MV-4-11 (cell line): Measurements from ENCODE around the gene FAM171A2.
A peak's percentile ranks its signal among the peaks of the same experiment; 100 is the strongest.

Source experiments
- DNase-seq: peaks from one replicate; lab custom pipeline; 2025; lab: John Stamatoyannopoulos, UW

FAM171A2 gene

DNA sequence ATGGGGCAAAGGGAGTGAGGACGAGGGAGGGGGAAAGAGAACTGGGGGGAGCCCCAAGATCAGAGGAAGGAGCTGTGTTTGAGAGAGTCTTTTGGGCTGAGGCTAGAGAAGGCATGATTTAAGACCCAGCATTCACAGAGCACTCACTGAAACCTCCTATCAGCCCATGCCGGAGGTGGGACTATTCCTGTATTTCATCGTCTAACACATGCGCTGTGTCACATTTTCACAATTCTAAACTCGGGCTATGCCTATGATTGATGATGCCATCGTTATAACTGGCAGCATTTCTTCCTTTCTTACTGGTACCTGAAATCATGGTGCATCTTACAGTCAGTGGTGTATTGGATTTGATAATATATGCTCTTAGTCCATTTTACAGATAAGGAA lies 3.5 kb downstream of the FAM171A2 start:
- no peak for DNase-seq

DNA sequence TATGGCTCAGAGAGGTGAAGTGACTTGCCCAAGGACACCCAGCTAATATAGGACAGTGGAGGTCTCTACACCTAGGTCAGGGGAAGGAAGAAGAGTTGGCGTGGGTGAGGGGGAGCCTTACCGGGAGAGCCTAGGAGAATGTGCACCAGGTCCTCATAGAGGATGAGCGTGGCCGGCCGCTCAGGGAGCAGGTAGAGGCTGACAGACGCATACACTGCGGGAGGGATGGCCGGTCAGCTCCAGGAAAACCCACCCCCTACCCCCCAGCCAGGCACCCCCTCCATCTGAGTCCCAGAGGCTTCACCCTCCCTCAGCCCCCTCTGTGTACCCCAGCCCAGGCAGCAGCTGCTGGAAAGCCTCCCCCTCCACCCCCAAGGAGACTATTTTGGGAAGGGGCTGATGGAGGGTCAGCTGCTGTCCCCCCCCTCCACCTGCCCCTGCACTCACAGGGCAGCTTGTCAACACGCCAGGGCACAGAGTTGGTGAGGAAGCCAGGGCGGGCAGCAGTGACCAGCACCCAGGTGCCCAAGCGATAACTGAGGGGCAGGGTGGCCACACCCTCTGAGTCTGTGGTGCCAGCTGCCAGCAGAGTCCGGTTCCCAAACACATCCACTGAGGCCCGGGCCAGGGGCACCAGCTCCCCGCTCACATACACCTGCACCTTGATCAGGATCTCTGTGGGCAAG lies 4.1 kb downstream of the FAM171A2 start:
- DNase-seq = no peak

DNA sequence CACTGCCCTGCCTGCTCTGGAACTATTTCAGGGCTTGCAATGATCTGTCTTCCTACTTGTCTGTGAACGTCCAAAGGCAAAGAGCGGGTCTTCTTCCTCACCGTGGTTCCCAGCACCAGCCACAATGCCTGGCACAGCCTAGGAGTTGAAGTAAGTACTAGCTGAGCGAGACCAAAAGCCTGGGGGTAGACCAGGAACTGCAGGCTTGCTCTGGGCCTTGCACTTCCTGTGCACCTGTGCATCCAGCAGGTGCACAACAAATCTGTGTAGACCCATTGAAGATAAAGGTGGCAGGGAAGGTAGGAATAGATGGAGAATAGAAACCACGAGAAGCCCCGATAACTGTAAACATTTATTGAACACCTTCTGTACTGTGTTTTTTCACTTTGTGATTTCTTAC lies 4.6 kb downstream of the FAM171A2 start:
- no peak for DNase-seq

DNA sequence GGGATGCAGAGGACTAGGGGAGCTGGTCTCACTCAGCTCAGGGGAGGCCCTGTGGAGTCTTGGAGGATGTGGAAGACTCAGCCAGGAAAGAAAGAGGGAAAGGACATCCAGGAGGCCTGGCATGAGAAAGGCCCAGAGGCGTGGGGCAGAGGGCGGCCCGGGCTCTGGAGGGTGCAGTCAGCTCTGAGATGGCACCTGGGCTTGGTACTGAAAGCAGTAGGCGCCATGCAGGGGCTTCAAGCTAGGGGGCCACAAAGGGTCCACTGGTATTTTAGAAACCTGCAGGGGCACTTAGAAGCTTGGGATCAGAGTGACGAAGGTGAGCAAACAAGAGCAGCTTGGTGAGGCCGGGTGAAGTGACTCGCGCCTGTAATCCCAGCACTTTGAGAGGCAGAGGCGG lies 5.6 kb downstream of the FAM171A2 start:
- no peak for DNase-seq

DNA sequence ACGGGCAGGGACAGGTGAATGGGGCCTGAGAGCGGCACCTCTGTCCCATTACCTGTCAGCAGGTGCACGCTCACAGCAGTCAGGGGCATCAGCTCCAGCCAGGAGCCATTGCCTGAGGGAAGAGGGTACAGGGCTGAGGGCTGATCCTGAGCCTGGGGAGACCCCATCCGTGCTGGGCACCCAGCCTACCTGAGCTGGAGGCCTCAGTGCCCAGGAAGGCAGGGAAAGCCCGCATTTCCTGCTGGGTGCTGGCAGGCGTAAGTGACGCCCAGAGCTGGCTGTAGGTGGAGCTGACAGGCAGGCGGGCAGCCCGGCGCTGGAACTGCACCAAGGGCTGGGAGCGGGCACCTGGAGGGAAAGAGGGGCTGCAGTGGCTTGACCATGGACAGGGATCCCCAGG lies 7.4 kb downstream of the FAM171A2 start:
- DNase-seq = no peak

DNA sequence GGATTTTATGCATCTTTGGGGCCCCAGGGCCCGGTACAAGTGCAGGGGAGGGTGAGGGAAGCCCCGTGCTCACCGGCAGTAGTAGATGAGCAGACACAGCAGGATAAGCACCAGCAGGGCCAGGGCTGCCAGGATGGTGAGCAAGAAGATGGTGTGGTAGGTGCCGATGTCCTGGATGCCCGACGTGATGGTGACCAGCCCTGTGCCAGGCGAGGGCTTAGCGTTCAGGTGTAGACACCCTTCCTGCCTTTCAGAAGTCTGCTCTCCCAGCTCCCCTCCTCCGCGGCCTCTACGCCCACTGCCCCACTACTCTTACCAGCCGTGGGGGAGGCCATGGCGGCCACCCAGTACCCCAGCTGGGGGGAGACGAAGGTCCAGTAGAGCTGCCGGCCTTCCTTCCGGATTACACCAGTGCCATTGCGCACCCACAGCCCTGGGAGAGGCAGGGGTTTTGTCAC lies 8.0 kb downstream of the FAM171A2 start:
- DNase-seq = no peak

DNA sequence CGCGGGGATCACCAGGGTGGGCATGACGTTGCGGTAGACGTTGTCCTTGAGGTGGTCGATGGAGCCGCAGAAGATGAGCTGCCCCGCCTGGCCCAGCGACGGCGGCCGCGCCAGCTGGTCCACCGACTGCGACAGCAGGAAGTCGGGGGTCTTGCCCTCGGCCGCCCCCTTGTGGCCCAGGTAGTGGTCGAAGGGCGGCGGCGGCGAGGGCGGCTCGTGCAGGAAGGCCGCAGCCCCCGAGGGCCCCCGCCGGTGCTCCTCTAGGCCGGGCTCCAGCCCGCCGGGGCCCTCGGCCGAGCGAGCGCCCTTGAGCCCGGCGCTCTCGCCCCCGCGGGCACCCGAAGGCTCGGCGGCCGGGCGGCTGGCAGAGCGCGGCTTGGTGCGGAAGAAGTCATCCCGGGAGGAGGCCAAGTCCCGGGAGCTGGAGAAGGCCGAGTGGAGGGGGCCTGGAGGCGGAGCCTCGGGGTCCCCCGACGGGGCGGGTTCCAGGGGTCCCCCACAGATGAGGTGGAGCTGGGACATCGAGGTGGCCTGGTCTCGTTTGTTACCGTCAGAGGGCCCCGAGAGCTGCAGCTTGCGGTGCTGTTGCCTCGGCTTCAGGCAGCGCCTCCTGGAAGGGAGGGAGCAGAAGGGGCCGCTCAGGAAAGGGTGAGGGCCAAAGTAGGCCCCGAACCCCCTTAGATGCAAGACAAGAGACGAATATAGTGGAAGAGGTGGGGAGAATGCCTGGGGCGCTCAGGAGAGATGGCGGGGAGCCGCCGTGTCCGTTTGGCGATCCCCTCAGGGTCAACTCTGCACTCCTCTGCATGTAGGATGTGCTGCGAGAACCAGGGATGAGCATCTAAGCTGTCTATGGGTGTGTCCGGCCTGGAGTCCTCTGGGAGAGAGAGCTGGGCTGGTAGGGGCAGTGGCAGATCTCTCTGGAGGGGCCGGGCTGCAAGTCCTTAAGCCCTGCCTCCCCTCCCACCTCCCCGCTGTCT lies 8.8 kb downstream of the FAM171A2 start:
- DNase-seq = no peak

DNA sequence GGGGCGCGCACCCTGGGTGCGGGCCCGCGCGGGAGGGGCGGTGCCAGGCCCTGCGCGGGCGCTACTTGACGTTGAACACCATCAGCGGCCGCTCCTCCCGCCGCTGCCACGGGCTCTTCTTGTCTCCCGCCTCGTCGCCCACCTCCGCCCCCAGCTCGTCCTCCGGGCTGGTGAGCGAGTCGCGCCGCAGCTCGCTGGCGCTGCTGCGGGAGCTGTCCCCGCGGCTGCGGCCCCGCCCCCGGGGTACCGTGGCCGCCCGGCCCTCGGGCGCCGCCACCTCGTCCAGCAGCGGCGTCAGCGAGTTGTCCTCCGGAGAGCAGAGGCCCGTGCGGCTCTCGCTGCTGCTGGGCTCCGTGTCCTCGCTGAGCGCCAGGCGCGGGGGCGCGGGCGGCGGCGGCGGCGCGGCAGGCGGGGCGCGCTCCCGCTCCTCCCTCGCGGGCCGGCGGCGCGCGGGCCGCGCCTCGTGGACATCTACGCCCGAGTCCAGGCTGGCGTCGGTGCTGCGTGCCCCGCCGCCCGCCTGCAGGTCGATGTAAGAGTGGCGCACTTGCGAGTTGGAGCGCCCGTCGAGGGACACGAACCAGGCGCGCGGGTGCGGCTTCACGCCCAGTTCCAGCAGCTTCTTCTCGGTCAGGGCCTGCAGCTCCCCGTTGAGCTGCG lies 9.9 kb downstream of the FAM171A2 start:
- no peak for DNase-seq

DNA sequence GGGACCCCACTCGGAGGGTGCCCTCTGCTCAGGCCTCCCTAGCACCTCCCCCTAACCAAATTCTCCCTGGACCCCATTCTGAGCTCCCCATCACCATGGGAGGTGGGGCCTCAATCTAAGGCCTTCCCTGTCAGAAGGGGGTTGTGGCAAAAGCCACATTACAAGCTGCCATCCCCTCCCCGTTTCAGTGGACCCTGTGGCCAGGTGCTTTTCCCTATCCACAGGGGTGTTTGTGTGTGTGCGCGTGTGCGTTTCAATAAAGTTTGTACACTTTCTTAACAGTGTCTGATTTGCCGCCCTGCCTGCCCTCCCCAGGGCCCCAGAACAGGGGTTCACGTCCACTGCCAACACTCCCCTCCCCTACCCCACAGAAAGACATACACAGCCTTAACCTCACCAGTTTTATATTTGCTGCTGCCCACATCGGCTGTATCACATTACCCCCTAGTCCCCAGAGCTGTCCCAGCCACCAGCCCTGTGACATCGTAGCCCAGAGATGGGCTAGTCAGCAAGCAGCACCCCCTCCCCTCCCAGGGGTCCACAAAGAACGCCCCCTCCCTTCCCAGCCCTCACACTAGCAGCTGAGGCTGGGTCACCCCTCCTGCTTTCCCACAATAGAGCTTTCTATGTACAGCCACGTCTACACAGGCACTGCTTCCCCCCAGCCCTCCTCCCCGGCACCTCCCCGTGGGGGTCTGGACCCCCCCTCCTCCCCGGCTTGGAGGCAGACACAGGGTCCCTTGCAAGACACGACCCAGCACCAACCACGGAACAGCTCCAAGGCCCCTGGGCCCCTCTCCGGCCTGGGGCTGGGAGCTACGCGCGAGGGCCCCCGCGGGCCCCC lies 10.6 kb downstream of the FAM171A2 start:
- DNase-seq = no peak

DNA sequence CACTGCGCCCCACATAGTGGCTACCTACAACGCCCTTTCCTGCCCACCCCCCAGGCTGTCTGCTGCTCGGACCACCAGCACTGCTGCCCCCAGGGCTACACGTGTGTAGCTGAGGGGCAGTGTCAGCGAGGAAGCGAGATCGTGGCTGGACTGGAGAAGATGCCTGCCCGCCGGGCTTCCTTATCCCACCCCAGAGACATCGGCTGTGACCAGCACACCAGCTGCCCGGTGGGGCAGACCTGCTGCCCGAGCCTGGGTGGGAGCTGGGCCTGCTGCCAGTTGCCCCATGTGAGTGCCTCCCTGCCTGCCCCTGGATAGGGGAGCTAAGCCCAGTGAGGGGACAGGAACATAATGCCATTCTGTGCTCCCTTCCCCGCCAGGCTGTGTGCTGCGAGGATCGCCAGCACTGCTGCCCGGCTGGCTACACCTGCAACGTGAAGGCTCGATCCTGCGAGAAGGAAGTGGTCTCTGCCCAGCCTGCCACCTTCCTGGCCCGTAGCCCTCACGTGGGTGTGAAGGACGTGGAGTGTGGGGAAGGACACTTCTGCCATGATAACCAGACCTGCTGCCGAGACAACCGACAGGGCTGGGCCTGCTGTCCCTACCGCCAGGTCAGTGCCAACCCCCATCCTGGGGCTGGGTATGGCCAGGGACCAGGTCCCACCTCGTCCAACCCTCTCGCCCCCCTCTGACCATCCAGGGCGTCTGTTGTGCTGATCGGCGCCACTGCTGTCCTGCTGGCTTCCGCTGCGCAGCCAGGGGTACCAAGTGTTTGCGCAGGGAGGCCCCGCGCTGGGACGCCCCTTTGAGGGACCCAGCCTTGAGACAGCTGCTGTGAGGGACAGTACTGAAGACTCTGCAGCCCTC lies 11.5 kb downstream of the FAM171A2 start:
- no peak for DNase-seq

DNA sequence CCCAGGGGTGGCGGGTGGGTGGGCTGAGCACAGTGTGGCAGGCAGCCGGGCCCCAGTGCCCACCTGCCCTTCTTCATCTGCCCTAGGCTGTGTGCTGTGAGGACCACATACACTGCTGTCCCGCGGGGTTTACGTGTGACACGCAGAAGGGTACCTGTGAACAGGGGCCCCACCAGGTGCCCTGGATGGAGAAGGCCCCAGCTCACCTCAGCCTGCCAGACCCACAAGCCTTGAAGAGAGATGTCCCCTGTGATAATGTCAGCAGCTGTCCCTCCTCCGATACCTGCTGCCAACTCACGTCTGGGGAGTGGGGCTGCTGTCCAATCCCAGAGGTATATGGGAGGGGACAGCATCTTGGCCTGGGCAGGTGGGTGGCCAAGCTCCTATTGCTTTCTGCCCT lies 12.2 kb downstream of the FAM171A2 start:
- DNase-seq = no peak

DNA sequence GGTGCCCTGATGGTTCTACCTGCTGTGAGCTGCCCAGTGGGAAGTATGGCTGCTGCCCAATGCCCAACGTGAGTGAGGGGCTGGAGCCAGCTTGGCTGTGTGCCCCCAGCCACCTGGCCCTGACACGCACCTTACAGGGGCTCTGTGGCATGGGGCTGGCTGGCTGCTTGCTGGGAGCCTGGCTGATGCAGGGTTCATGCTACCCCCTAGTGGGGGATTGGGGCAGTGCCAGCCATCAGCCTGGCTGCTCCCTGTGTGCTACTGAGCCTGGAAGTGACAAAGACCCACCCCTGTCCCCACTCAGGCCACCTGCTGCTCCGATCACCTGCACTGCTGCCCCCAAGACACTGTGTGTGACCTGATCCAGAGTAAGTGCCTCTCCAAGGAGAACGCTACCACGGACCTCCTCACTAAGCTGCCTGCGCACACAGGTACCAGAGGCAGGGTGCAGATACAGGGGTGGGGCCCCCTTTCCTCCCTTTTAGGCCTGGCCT lies 12.9 kb downstream of the FAM171A2 start:
- peak; percentile 56 for DNase-seq

DNA sequence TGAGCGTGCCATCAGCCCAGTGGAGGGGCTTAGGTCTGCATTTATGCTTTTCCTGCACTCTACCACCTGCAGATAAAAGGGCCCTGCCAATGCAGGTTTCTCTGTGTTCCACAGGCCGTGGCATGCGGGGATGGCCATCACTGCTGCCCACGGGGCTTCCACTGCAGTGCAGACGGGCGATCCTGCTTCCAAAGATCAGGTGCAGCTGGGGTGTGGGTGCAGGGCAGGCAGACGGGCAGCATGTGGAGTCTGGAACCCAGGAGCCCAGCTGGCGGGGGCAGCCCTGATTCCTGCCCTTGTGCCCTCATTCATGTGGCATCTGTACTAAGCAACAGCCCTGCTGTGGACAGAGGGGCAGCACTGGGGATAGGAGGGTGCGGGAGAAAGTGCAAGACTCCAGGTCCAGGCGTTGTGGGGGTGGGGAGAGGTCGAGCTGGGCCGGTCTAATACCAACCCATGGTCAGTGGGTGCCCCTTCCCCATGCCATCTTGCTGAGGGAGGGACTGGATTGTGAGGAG lies 14.0 kb downstream of the FAM171A2 start:
- no peak for DNase-seq

DNA sequence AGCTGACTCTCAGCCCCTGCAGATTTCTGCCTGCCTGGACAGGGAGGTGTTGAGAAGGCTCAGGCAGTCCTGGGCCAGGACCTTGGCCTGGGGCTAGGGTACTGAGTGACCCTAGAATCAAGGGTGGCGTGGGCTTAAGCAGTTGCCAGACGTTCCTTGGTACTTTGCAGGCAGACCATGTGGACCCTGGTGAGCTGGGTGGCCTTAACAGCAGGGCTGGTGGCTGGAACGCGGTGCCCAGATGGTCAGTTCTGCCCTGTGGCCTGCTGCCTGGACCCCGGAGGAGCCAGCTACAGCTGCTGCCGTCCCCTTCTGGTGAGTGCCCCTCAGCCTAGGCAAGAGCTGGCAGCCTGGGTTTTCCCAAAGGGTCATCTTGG lies 14.7 kb downstream of the FAM171A2 start:
- no peak for DNase-seq

DNA sequence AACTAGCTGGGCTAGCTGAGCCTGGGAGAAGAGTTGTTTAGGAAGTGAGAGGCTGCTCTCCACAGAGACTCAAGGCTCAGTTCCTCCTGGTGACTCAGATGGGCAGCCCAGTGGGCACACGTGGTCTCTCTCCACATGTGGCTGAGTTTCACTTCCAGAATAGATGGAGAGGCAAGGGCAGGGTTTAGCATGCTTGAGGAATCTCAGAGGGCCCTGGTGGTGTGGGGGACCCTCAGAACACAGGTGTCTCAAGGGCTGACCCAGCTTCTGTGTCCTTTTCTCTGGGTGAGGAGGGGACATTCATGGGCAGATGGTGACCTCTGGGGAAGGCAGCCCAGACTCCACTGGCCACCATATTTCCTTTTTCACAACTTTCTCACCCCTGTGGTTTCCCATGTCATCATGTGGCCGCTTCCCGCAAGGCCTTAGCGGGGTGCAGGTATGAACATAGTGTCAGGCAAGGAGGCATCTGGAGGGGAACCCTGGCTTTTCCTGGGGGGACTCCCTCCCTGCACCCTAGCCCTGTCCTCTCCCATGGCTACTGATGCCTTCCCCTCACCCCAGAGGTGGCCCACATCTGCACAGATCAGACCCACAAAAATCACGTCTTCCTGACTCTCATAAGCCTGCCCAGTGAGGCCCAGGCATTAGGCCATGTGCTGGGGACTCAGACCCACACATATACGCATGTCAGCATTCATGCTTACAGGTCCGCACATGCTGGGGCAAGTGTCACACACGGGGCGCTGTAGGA lies 15.2 kb downstream of the FAM171A2 start:
- peak; percentile 99 for DNase-seq

DNA sequence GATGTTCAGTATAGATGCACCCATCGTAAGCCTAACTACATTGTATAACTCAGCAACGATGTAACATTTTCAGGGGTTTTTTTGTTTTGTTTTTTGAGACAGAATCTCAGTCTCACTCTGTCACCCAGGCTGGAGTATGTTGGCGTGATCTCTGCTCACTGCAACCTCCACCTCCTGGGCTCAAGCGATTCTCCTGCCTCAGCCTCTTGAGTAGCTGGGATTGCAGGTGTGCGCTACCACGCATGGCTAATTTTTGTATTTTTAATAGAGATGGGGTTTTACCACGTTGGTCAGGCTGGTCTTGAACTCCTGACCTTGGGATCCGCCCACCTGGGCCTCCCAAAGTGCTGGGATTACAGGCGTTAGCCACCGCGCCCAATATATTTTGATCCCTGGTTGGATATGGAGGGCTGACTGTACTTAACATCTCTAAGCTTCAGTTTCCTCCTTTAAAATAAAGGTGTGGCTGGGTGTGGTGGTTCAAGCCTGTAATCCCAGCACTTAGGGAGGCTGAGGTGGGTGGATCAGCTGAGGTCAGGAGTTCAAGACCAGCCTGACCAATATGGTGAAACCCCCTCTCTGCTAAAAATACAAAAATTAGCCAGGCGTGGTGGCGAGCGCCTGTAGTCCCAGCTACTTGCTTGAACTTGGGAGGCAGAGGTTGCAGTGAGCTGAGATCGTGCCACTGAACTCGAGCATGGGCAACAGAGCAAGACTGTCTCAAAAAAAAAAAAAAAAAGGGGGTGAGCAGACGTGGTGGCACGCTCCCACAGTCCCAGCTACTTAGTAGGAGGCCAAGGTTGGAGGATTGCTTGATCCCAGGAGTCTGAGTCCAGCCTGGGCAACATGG lies 16.2 kb downstream of the FAM171A2 start:
- DNase-seq = peak; percentile 50

DNA sequence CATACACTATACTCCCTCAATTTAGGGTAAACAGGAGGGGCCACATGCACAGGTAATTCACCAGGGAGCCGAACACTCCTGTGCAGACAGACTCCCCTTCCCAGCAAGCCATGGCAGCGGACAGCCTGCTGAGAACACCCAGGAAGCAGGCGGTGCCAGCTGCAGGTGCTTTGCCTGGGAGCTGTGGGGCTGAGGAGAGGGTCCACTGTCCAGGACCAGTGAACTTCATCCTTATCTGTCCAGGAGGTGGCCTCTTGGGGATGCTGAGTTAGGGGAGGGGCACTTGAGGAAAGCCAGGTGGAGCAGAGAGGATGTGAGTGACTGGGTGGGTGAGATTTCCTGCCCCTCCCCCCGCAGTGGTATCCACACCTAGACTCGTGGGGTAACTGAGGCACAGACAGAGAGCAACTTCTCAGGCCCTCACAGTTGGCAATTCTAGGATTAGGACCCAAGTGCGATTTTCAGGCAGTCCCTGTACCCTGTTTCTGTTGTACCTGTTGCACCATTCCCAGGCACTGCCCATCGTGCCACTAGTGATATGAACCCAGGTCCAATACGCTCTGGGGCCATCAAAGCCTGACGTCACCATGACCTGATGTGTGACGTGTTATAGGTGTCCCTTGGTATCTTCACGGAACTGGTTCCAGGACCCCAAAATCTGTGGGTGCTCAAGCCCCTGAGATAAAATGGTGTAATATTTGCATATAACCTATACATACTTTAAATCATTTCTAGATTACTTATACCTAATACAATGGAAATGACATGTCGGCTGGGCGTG lies 17.4 kb downstream of the FAM171A2 start:
- DNase-seq = no peak
